K562 (cell line): ENCODE measurements around the gene CTDSP1. TPM values are rescaled to one million over a fixed set of nuclear protein-coding genes. Genes with fewer than 3 reads are reported as not detected.

Source experiments
- BRF2 ChIP-seq: IDR thresholded peaks from 3 replicates; pipeline ENCODE4 v1.6.1; 2011; ENCODE audit warnings: borderline replicate concordance, mild to moderate bottlenecking; ENCODE audit not compliant: insufficient read length, insufficient read depth
- CBX3 ChIP-seq, 2 experiments: IDR thresholded peaks; 1 replicate in 1 of 2; 2 replicates in 1 of 2; pipeline ENCODE4 v1.6.1; 2012; ENCODE audit warnings: inconsistent platforms in 2 of 2, low read length in 2 of 2, borderline replicate concordance in 1 of 2, control low read depth in 1 of 2
- CREB1 ChIP-seq, 2 experiments: sonication (generic) in 1 of 2; formaldehyde crosslinking in 1 of 2; IDR thresholded peaks; 2 replicates each; pipeline versions ENCODE4 v1.6.1 to v1.8.0; 2012 to 2022; ENCODE audit warnings: inconsistent platforms in 1 of 2, mild to moderate bottlenecking in 1 of 2, missing genetic modification reagents in 1 of 2, moderate library complexity in 1 of 2
- CTBP1 ChIP-seq: fragments of 450-650 bp; IDR thresholded peaks from 2 replicates; pipeline ENCODE4 v1.6.1; 2016; ENCODE audit warnings: borderline replicate concordance
- ILF3 ChIP-seq: fragments of 450-650 bp; IDR thresholded peaks from 2 replicates; pipeline ENCODE4 v1.6.1; 2018; ENCODE audit warnings: antibody characterized with exemption, mild to moderate bottlenecking, moderate library complexity, borderline replicate concordance
- KLF13 ChIP-seq: fragments of 450-650 bp; IDR thresholded peaks from 2 replicates; pipeline ENCODE4 v1.6.1; 2016; ENCODE audit warnings: missing genetic modification characterization, low read depth, mild to moderate bottlenecking, missing compliant biosample characterization, moderate library complexity, borderline replicate concordance
- MCM7 ChIP-seq, 2 experiments: fragments of 450-650 bp; IDR thresholded peaks; 2 replicates each; pipeline ENCODE4 v1.6.1; 2016 to 2018
- MECOM ChIP-seq: fragments of 250-450 bp; sonication (Bioruptor Pico); IDR thresholded peaks from 2 replicates; pipeline ENCODE4 v1.8.0; 2022; ENCODE audit warnings: inconsistent platforms
- NCOR1 ChIP-seq: fragments of 450-650 bp; IDR thresholded peaks from 2 replicates; pipeline ENCODE4 v1.6.1; 2016; ENCODE audit warnings: mild to moderate bottlenecking, moderate library complexity
- PHTF2 ChIP-seq: fragments of 250-450 bp; sonication (Bioruptor Pico); IDR thresholded peaks from 2 replicates; pipeline ENCODE4 v1.5.0; 2021; ENCODE audit warnings: mild to moderate bottlenecking
- POLR2G ChIP-seq: fragments of 200-400 bp; formaldehyde crosslinking; IDR thresholded peaks from 2 replicates; pipeline ENCODE4 v1.6.1; 2017; ENCODE audit warnings: low read depth, mild to moderate bottlenecking, antibody characterized with exemption, low read length, moderate library complexity
- RCOR1 ChIP-seq, 2 experiments: IDR thresholded peaks; 2 replicates each; pipeline ENCODE4 v1.6.1; 2012; ENCODE audit warnings: low read depth in 2 of 2, low read length in 2 of 2, borderline replicate concordance in 1 of 2, improper control_type of control experiment in 1 of 2
- SMARCA5 ChIP-seq: fragments of 450-650 bp; IDR thresholded peaks from 2 replicates; pipeline ENCODE4 v1.6.1; 2016
- SMARCB1 ChIP-seq: IDR thresholded peaks from 2 replicates; pipeline ENCODE4 v1.6.1; 2011; ENCODE audit warnings: improper control_type of control experiment, low read depth; ENCODE audit not compliant: insufficient read length
- STAG1 ChIP-seq: sonication (generic); formaldehyde crosslinking; IDR thresholded peaks from 2 replicates; pipeline ENCODE4 v1.5.0; 2020; ENCODE audit warnings: missing genetic modification reagents, borderline replicate concordance
- TAF7 ChIP-seq: fragments of 450-650 bp; IDR thresholded peaks from 2 replicates; pipeline ENCODE4 v1.6.1; 2016; ENCODE audit warnings: missing genetic modification characterization, missing compliant biosample characterization
- TAL1 ChIP-seq: fragments of 450-650 bp; IDR thresholded peaks from 2 replicates; pipeline ENCODE4 v1.6.1; 2016; ENCODE audit warnings: mild to moderate bottlenecking
- ZMIZ1 ChIP-seq, 2 experiments: fragments of 150-350 bp in 1 of 2; IDR thresholded peaks; 2 replicates each; pipeline ENCODE4 v1.6.1; 2012 to 2016; ENCODE audit warnings: low read depth in 2 of 2, low read length in 2 of 2, mild to moderate bottlenecking in 1 of 2, moderate library complexity in 1 of 2
- ZNF766 ChIP-seq: fragments of 200-800 bp; sonication (Bioruptor generic); conservative IDR thresholded peaks from 2 replicates; pipeline ENCODE4 v1.6.1; 2016; ENCODE audit warnings: missing genetic modification characterization, missing compliant biosample characterization
- polyA plus RNA-seq, 8 experiments: library from polyadenylated mRNA; depleted of rRNA in 4 of 8; stranded (reverse) in 5 of 8; unstranded in 3 of 8; fragments of >200 nt; fragmentation: Nextera tagmentation in 2 of 8; fragmentation: Illumina TruSeq in 1 of 8; extraction: Ambion mirVana in 2 of 8; extraction: Trizol in 1 of 8; gene quantifications; 2 replicates each; pipeline versions ENCODE4 v1.2.1 to v1.2.3, GENCODE V29; 2011 to 2014; ENCODE audit warnings: inconsistent platforms in 1 of 8, missing spikeins in 1 of 8
- total RNA-seq, 7 experiments: library from RNA; depleted of rRNA in 6 of 7; stranded (reverse); fragments of >200 nt in 6 of 7; fragmentation: Illumina TruSeq in 2 of 7; extraction: Trizol in 2 of 7; gene quantifications; 2 replicates each; pipeline versions ENCODE4 v1.2.1 to v1.2.3, GENCODE V29; 2011 to 2021; ENCODE audit warnings: low replicate concordance in 1 of 7
- TF ChIP-seq, protein P1 (sequence below): fragments of 450-650 bp; IDR thresholded peaks from 2 replicates; pipeline ENCODE4 v1.6.1; 2016; ENCODE audit warnings: antibody characterized with exemption
- TF ChIP-seq, protein P2 (sequence below): fragments of 250-450 bp; sonication (Bioruptor Pico); IDR thresholded peaks from 2 replicates; pipeline ENCODE4 v1.4.0; 2020; ENCODE audit warnings: mild to moderate bottlenecking, moderate library complexity

The CTDSP1 gene
- total and polyA plus RNA-seq, 9 of the 15 experiments (the other 6 are each of a cell fraction or from before 2014, with no cell fraction given), result 2.4 to 74.8 (median 45.8) TPM

- no peak for TF ChIP-seq ZMIZ1 (IDR thresholded peaks at IDR 0.05; ENCODE audit: low read depth in 2 of 2, low read length in 2 of 2)
- no peak for TF ChIP-seq TAF7 (tag)
- TF ChIP-seq ILF3, result no peak
- TF ChIP-seq ZNF766 (CRISPR knock-in tag), result peak; percentile 60; the same call in 1 of the 2 replicates
- no peak for TF ChIP-seq MCM7 (IDR thresholded peaks at IDR 0.05)
- no peak for TF ChIP-seq POLR2G
- TF ChIP-seq RCOR1 (IDR thresholded peaks at IDR 0.05; ENCODE audit: borderline replicate concordance in 1 of 2, low read depth in 2 of 2, low read length in 2 of 2), result peak in 1 of 2 experiments; percentile 65; a peak in 1 of 4 replicates
- TF ChIP-seq CREB1 (IDR thresholded peaks at IDR 0.05), result no peak
- no peak for TF ChIP-seq CREB1 (CRISPR knock-in tag; IDR thresholded peaks at IDR 0.05)
- no peak for TF ChIP-seq CBX3 (IDR thresholded peaks at IDR 0.05; ENCODE audit: borderline replicate concordance in 1 of 2, low read length in 2 of 2)
- TF ChIP-seq BRF2, result no peak
- no peak for TF ChIP-seq NCOR1
- no peak for TF ChIP-seq TAL1
- TF ChIP-seq CTBP1, result peak; percentile 55; the same call in 1 of the 2 replicates
- no peak for TF ChIP-seq PHTF2 (CRISPR knock-in tag)
- no peak for TF ChIP-seq KLF13 (tag)
- TF ChIP-seq, protein P1, sequence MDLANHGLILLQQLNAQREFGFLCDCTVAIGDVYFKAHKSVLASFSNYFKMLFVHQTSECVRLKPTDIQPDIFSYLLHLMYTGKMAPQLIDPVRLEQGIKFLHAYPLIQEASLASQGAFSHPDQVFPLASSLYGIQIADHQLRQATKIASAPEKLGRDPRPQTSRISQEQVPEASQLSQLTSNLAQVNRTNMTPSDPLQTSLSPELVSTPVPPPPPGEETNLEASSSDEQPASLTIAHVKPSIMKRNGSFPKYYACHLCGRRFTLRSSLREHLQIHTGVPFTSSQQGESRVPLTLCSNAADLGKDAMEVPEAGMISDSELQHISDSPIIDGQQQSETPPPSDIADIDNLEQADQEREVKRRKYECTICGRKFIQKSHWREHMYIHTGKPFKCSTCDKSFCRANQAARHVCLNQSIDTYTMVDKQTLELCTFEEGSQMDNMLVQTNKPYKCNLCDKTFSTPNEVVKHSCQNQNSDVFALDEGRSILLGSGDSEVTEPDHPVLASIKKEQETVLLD, result no peak
- TF ChIP-seq, protein P2, sequence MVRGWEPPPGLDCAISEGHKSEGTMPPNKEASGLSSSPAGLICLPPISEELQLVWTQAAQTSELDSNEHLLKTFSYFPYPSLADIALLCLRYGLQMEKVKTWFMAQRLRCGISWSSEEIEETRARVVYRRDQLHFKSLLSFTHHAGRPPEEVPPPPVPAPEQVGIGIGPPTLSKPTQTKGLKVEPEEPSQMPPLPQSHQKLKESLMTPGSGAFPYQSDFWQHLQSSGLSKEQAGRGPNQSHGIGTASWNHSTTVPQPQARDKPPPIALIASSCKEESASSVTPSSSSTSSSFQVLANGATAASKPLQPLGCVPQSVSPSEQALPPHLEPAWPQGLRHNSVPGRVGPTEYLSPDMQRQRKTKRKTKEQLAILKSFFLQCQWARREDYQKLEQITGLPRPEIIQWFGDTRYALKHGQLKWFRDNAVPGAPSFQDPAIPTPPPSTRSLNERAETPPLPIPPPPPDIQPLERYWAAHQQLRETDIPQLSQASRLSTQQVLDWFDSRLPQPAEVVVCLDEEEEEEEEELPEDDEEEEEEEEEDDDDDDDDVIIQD, result no peak
- TF ChIP-seq STAG1 (CRISPR knock-in tag), result no peak
- no peak for TF ChIP-seq MECOM (CRISPR knock-in tag)
- no peak for TF ChIP-seq SMARCB1
- no peak for TF ChIP-seq SMARCA5
Observed at GRCh38 chr2:218360453-218360852, 39.2 kb upstream of the CTDSP1 start (continued).
